ENCODE measurements around the gene NCL. TPM values are rescaled to one million over a fixed set of nuclear protein-coding genes. Genes with fewer than 3 reads are reported as not detected.

Gene NCL
- total and polyA plus RNA-seq, 9 donors = 111 to 724 (median 509) TPM

GRCh38 chr2:231488331-231488730 is 24.0 kb upstream of the NCL start:
- intact Hi-C loops (cut with DNase I) = loop anchor here in 2 of 4 donors (10.0 kb wide), 1 partner anchor 66 kb away; no protein-coding TSS in a partner anchor
- no peak overlapping the region for H3K4me3 ChIP-seq
- TF ChIP-seq CTCF (IDR thresholded peaks at IDR 0.05) = no peak
- TF ChIP-seq POLR2A (IDR thresholded peaks at IDR 0.05) = no peak
- TF ChIP-seq EP300 (IDR thresholded peaks at IDR 0.05) = no peak
- no peaks in the 10 kb centered on the region for H3K9me3 ChIP-seq
- peaks cover under 1% of the 10 kb centered on the region for H3K4me1 ChIP-seq (ENCODE audit: insufficient read depth)
- H3K27ac ChIP-seq = no peak overlapping the region
- DNase-seq = no peak
- 70 to 81% (median 76%) methylated on average over 5 of the region's 5 CpGs for WGBS, 3 donors
- H3K36me3 ChIP-seq = no peaks in the 10 kb centered on the region
- H3K27me3 ChIP-seq = no peaks in the 10 kb centered on the region

- H3K27me3 ChIP-seq = no peaks in the 10 kb centered on the region
- TF ChIP-seq CTCF (IDR thresholded peaks at IDR 0.05) (no peak), POLR2A (IDR thresholded peaks at IDR 0.05) (no peak), EP300 (IDR thresholded peaks at IDR 0.05) (no peak)
- H3K4me3 ChIP-seq = no peak overlapping the region
- H3K27ac ChIP-seq = no peak overlapping the region
- H3K9me3 ChIP-seq = no peaks in the 10 kb centered on the region
- intact Hi-C loops (cut with DNase I) = loop anchor here in 2 of 4 donors (10.0 kb wide), 1 partner anchor 68 kb away; no protein-coding TSS in a partner anchor
- H3K4me1 ChIP-seq (ENCODE audit: insufficient read depth) = peaks cover 1% of the 10 kb centered on the region
- WGBS, 3 donors = 90 to 92% (median 92%) methylated on average over 6 of the region's 6 CpGs
- no peak for DNase-seq
- no peaks in the 10 kb centered on the region for H3K36me3 ChIP-seq
Observed at GRCh38 chr2:231486851-231487596, 22.7 kb upstream of the NCL start.

GRCh38 chr2:231483398-231484329 is 19.4 kb upstream of the NCL start:
- Histone ChIP-seq H3K4me1 (ENCODE audit: insufficient read depth) (peaks cover 1% of the 10 kb centered on the region), H3K36me3 (no peaks in the 10 kb centered on the region), H3K27me3 (no peaks in the 10 kb centered on the region), H3K27ac (peak overlapping the region; percentile 67 to 73), H3K9me3 (no peaks in the 10 kb centered on the region), H3K4me3 (peak overlapping the region; percentile 42)
- 54 to 66% (median 57%) methylated on average over 60 to 65 of the region's 65 CpGs for WGBS, 3 donors
- no peak for TF ChIP-seq CTCF (IDR thresholded peaks at IDR 0.05)
- TF ChIP-seq POLR2A (IDR thresholded peaks at IDR 0.05) = no peak
- no peak for TF ChIP-seq EP300 (IDR thresholded peaks at IDR 0.05)
- intact Hi-C loops (cut with DNase I) = loop anchor here in 3 of 4 donors (2.0 to 10.0 kb wide), 2 partner anchors 71 to 73 kb away; no protein-coding TSS in a partner anchor
- DNase-seq = peak; percentile 27 to 58 (median 43)

- intact Hi-C loops (cut with DNase I) = loop anchor here in 3 of 4 donors (2.0 to 10.0 kb wide), 2 partner anchors 72 to 74 kb away; no protein-coding TSS in a partner anchor
- no peak for TF ChIP-seq POLR2A (IDR thresholded peaks at IDR 0.05)
- TF ChIP-seq CTCF (IDR thresholded peaks at IDR 0.05) = peak; percentile 76 to 89 (median 79)
- TF ChIP-seq EP300 (IDR thresholded peaks at IDR 0.05) = no peak
- H3K4me1 ChIP-seq (ENCODE audit: insufficient read depth) = peaks cover 1% of the 10 kb centered on the region
- H3K9me3 ChIP-seq = no peaks in the 10 kb centered on the region
- H3K27ac ChIP-seq = peak overlapping the region; percentile 67 to 73
- no peaks in the 10 kb centered on the region for H3K36me3 ChIP-seq
- DNase-seq = peak; percentile 71 to 83 (median 80)
- H3K4me3 ChIP-seq = peak overlapping the region; percentile 42
- WGBS, 3 donors = 14 to 24% (median 21%) methylated on average over 36 of the region's 36 CpGs
- no peaks in the 10 kb centered on the region for H3K27me3 ChIP-seq
Observed at GRCh38 chr2:231482806-231483391, 18.6 kb upstream of the NCL start.

All from ovary (tissue), 9 donors.